SH-SY5Y (cell line): ENCODE measurements around the gene CHST14.

ENCODE experiments used
- GATA2 ChIP-seq: IDR thresholded peaks from 2 replicates; pipeline ENCODE4 v1.6.1; 2011; ENCODE audit warnings: mild to moderate bottlenecking, low read depth, low read length
- GATA3 ChIP-seq: IDR thresholded peaks from 2 replicates; pipeline ENCODE4 v1.6.1; 2011; ENCODE audit warnings: low read depth, mild to moderate bottlenecking, low read length, moderate library complexity

The CHST14 gene

DNA sequence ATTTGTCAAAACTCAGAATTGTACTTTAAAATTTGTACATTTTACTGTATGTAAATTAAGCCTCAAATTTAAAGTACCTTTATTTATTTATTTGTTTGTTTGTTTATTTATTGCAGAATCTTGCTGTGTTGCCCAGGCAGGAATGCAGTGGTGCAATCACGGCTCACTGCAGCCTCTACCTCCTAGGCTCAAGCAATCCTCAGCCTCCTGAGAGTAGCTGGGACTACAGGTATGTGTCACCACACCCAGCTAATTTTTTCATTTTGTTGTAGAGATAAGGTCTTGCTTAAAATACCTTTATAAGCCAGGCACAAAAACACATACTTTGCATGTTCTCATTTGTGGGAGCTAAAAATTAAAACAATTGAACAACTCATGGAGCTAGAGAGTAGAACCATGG is 37.4 kb downstream of the CHST14 start:
- TF ChIP-seq GATA3: no peak
- no peak for TF ChIP-seq GATA2

DNA sequence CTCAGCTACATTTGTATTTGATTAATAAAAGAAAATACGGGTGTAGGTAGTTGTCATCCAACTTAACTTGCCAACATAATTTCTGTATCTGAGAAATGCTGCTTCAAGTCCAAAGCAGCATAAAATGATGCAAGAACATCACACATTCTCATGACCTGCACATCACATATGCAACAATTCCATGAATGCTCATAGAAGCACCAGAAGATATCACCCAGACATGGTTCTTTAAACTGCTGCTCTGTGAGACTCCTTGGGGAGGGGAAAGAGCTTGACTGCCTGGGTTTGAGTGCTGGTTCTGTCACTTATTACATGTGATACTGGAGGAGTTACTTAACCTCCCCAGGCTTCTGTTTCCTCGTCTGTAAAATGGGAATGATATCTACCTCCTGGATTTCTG is 39.4 kb downstream of the CHST14 start:
- no peak for TF ChIP-seq GATA2
- TF ChIP-seq GATA3: no peak

DNA sequence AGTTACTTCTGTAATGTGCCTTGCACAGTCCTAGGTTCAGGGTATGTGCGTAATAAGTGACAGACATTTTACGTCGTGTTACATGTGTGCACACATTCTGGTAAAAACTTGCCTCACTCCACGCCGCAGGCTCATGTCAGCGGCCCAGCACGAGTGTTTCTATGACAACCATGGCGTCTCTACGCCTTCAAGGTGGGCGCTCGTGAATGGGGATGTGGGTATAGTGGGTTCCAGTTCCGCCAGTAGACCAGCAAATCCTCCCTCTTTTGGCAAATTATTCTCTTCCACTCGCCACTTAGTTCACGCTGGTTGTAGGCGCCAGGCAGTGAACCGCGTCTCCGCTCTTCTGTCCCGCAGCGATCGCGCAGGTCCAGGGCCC is 40.3 kb downstream of the CHST14 start:
- TF ChIP-seq GATA3 (no peak), GATA2 (no peak)

DNA sequence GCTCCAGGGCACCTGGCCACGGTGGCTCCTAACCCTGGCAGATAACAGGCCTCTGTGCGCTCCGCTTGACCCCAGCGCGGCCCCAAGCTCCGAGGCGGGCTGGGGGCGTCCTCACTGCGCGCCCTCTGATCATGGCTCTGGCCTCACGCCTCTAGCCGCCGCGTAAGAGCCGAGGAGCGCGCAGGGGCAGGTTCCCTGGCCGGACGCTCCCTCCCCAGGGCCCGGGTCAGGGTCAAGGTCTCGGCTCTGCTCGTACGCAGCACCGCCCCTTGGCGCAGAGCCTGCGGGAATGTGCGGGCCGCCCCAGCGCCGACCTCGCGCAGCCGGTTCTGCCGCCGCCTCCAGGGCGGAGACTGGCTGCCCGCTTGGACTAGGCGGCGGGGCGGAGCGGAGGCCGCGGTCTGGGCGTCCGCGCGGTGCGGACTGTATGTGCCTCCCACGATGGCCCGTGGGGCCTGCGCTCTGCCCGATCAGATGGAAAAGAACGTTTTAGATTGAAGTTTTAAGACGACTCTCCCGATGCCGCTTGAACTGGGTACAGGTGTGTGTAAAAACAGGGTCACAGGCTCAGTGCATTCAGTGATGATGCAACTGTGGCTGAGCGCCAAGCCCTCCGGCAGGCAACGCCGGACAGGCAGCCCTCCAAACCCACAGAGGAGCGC is 40.8 kb downstream of the CHST14 start:
- TF ChIP-seq GATA2: no peak

DNA sequence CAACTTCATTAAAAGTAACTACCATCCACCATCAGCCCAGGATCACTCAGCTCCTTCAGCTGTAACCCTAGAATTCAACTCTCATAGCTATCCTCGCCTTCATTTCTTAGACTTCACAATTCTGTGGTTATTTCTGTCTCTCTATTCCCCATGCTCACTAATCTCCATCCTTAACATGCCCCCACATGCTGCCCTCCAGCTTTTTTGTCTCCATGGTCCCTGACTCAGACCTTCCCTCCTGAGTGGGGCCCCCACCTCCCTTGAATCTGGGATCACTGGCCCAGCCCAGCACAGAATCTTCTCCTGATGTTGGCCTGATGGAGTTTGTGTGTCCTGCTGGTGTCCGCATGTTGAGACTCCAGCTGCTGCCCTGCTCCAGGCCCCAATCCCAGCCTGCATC is 41.7 kb downstream of the CHST14 start:
- TF ChIP-seq GATA3 (no peak), GATA2 (no peak)

DNA sequence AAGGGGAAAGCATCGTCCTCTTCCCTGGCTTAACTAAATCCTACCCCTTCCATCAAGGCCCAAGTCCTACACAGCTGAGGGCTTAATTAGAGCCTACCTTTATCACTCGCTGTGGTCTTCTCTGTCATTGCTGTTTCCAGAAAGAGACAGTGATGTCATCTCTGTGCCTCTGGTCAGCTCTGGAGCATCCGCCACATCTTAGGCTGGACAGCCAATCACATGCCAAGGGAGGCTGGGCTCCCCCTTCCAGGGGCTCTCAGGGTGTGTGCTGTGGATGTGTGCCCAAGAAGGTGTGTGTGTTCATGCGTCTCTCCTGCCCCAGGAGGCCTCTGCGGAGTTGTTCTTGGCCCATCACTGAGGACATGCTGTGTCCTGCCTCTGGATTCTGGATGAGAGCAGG is 42.8 kb downstream of the CHST14 start:
- TF ChIP-seq GATA2 (no peak), GATA3 (no peak)

DNA sequence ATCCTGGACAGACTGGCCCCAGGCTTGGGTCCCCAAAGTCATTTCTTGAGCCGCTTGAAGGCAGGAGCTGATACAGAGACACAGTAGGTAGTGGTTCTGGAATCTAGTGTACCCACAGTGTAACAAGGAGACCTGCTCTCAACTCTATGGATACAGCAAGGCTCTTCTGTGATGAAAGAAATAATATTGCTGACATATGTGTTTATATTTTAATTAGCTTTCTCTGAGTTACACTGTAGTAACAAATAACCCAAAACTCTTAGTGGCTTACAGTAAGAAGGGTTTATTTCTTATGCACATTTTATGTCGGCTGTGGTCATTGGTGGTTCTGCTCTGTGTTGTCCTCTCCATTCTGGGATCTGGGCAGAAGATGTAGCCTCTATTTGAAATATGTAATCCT is 45.5 kb downstream of the CHST14 start:
- TF ChIP-seq GATA3: no peak
- TF ChIP-seq GATA2: no peak
